HG03575 (cell line): ENCODE results near the gene PIP5K1C.

Source experiments
- ATAC-seq: cut with Tn5 transposase; IDR thresholded peaks from one replicate; pipeline ENCODE4 v1.9.1; 2021; ENCODE audit not compliant: unreplicated experiment, insufficient number of reproducible peaks, low FRiP score; ENCODE audit errors: extremely low read depth

PIP5K1C gene

GRCh38 chr19:3606690-3607289 lies 93.5 kb downstream of the PIP5K1C start, which contains the start of gene TBXA2R:
Gene TBXA2R, minus strand, starts transcription at chr19:3606875. Its CDS starts 6,241 bp downstream, at chr19:3600634.
- ATAC-seq: no peak

- ATAC-seq: no peak
Observed at GRCh38 chr19:3606174-3606689, 94.0 kb downstream of the PIP5K1C start.

- ATAC-seq: no peak
Observed at GRCh38 chr19:3605770-3606169, 94.5 kb downstream of the PIP5K1C start.

GRCh38 chr19:3605361-3605760 lies 94.9 kb downstream of the PIP5K1C start:
- ATAC-seq: no peak

GRCh38 chr19:3604987-3605343 lies 95.3 kb downstream of the PIP5K1C start:
- ATAC-seq: no peak

- ATAC-seq: no peak
Observed at GRCh38 chr19:3604227-3604986, 95.9 kb downstream of the PIP5K1C start.

GRCh38 chr19:3603121-3603811 lies 97.0 kb downstream of the PIP5K1C start:
- ATAC-seq: no peak

- no peak for ATAC-seq
Observed at GRCh38 chr19:3601021-3601420, 99.2 kb downstream of the PIP5K1C start.

- ATAC-seq: no peak
Observed at GRCh38 chr19:3599776-3600187, 100.5 kb downstream of the PIP5K1C start.

GRCh38 chr19:3595521-3596061 lies 104.7 kb downstream of the PIP5K1C start:
- no peak for ATAC-seq

GRCh38 chr19:3593156-3593555 lies 107.1 kb downstream of the PIP5K1C start:
- no peak for ATAC-seq

GRCh38 chr19:3591876-3592613 lies 108.2 kb downstream of the PIP5K1C start:
- no peak for ATAC-seq

- ATAC-seq: no peak
Observed at GRCh38 chr19:3590991-3591659, 109.1 kb downstream of the PIP5K1C start.

- no peak for ATAC-seq
Observed at GRCh38 chr19:3589949-3590348, 110.3 kb downstream of the PIP5K1C start.

GRCh38 chr19:3589439-3589838 lies 110.8 kb downstream of the PIP5K1C start:
- ATAC-seq: no peak

GRCh38 chr19:3586707-3587346 lies 113.4 kb downstream of the PIP5K1C start:
- no peak for ATAC-seq

- ATAC-seq: no peak
Observed at GRCh38 chr19:3586127-3586626, 114.1 kb downstream of the PIP5K1C start.
